HG03575 (cell line): ENCODE measurements around the gene PADI1.

Experiments used
- ATAC-seq: cut with Tn5 transposase; IDR thresholded peaks from one replicate; pipeline ENCODE4 v1.9.1; 2021; ENCODE audit not compliant: unreplicated experiment, insufficient number of reproducible peaks, low FRiP score; ENCODE audit errors: extremely low read depth

The PADI1 gene

GRCh38 chr1:17212009-17212408 is 7.1 kb downstream of the PADI1 start:
- no peak for ATAC-seq

GRCh38 chr1:17212487-17213121 is 7.7 kb downstream of the PADI1 start:
- ATAC-seq: no peak

GRCh38 chr1:17213148-17213781 is 8.3 kb downstream of the PADI1 start:
- no peak for ATAC-seq

- ATAC-seq: no peak
Observed at GRCh38 chr1:17213782-17214148, 8.8 kb downstream of the PADI1 start.

GRCh38 chr1:17214876-17215544 is 10.1 kb downstream of the PADI1 start:
- no peak for ATAC-seq

- no peak for ATAC-seq
Observed at GRCh38 chr1:17215545-17215890, 10.6 kb downstream of the PADI1 start.

GRCh38 chr1:17216078-17216477 is 11.2 kb downstream of the PADI1 start:
- no peak for ATAC-seq

- no peak for ATAC-seq
Observed at GRCh38 chr1:17217607-17218006, 12.7 kb downstream of the PADI1 start.

- no peak for ATAC-seq
Observed at GRCh38 chr1:17218939-17219338, 14.0 kb downstream of the PADI1 start.

- ATAC-seq: no peak
Observed at GRCh38 chr1:17220287-17220686, 15.4 kb downstream of the PADI1 start.

GRCh38 chr1:17222557-17222956 is 17.6 kb downstream of the PADI1 start:
- no peak for ATAC-seq

- ATAC-seq: no peak
Observed at GRCh38 chr1:17224434-17224833, 19.5 kb downstream of the PADI1 start.

- ATAC-seq: no peak
Observed at GRCh38 chr1:17225140-17225539, 20.2 kb downstream of the PADI1 start.

- ATAC-seq: no peak
Observed at GRCh38 chr1:17227358-17227915, 22.5 kb downstream of the PADI1 start.

GRCh38 chr1:17228619-17229018 is 23.7 kb downstream of the PADI1 start:
- no peak for ATAC-seq

- no peak for ATAC-seq
Observed at GRCh38 chr1:17229379-17229778, 24.5 kb downstream of the PADI1 start.

GRCh38 chr1:17230106-17230505 is 25.2 kb downstream of the PADI1 start:
- no peak for ATAC-seq

- no peak for ATAC-seq
Observed at GRCh38 chr1:17230671-17231310, 25.9 kb downstream of the PADI1 start.

- no peak for ATAC-seq
Observed at GRCh38 chr1:17232759-17233661, 28.1 kb downstream of the PADI1 start.
